Measurements from ENCODE around the gene DIMT1. TPM values are rescaled to one million over a fixed set of nuclear protein-coding genes. Genes with fewer than 3 reads are reported as not detected.

DIMT1 gene
- polyA plus RNA-seq, 1 donor (not counting 4 experiments of a cell fraction or from before 2014, with no cell fraction given) = 49.9 TPM

GRCh38 chr5:62373382-62373781 is 30.3 kb downstream of the DIMT1 start:
- Histone ChIP-seq H2AFZ (ENCODE audit: control insufficient read depth, low read length) (no peak overlapping the region), H3K9me1 (ENCODE audit: control insufficient read depth, extremely low read depth, insufficient read depth, low read length) (no peaks in the 10 kb centered on the region), H4K20me1 (ENCODE audit: control insufficient read depth, extremely low read depth, insufficient read depth, low read length) (no peaks in the 10 kb centered on the region), H3K9ac (ENCODE audit: control insufficient read depth, extremely low read depth, insufficient read depth, low read length) (no peak overlapping the region), H3K36me3 (ENCODE audit: control insufficient read depth in 2 of 2, extremely low read depth in 1 of 2, insufficient read depth in 2 of 2, low read length in 2 of 2) (peaks cover 0 to 11% of the 10 kb centered on the region in 2 experiments), H3K4me2 (ENCODE audit: control insufficient read depth, extremely low read depth, insufficient read depth, low read depth, low read length) (no peak overlapping the region), H3K9me3 (ENCODE audit: control insufficient read depth, low read depth, low read length) (no peaks in the 10 kb centered on the region), H3K27ac (ENCODE audit: control insufficient read depth, insufficient read depth, low read length) (no peak overlapping the region), H3K79me2 (ENCODE audit: control insufficient read depth, insufficient read depth, low read length) (no peaks in the 10 kb centered on the region), H3K27me3 (ENCODE audit: control insufficient read depth, extremely low read depth, insufficient read depth, low read length) (no peaks in the 10 kb centered on the region), H3K4me1 (ENCODE audit: control insufficient read depth, extremely low read depth, insufficient read depth, low read length) (peaks cover 9% of the 10 kb centered on the region), H3K4me3 (ENCODE audit: control insufficient read depth in 2 of 3, extremely low read depth in 1 of 3, insufficient read depth in 2 of 3, low read depth in 1 of 3, low read length in 3 of 3) (no peak overlapping the region)
- DNase-seq (ENCODE audit: low read depth, low spot score) (no peak), FAIRE-seq (no peak)
- dilution Hi-C loops (cut with MboI; ENCODE audit: extremely low pct_ligation_motif_present, low sequenced_read_pairs) = no loop called here
- TF ChIP-seq CTCF (optimal IDR thresholded peaks at IDR 0.05 in 1 of 3, IDR thresholded peaks at IDR 0.05 in 1 of 3, conservative IDR thresholded peaks at IDR 0.05 in 1 of 3; ENCODE audit: extremely low read depth in 1 of 3, insufficient read depth in 2 of 3, low read length in 3 of 3) (no peak), EZH2 (IDR thresholded peaks at IDR 0.05; ENCODE audit: low read length) (no peak)

GRCh38 chr5:62372600-62372999 is 31.1 kb downstream of the DIMT1 start:
- no peaks in the 10 kb centered on the region for H3K9me3 ChIP-seq (ENCODE audit: control insufficient read depth, low read depth, low read length)
- DNase-seq (ENCODE audit: low read depth, low spot score) = no peak
- TF ChIP-seq EZH2 (IDR thresholded peaks at IDR 0.05; ENCODE audit: low read length) = no peak
- no peak for TF ChIP-seq CTCF (optimal IDR thresholded peaks at IDR 0.05 in 1 of 3, IDR thresholded peaks at IDR 0.05 in 1 of 3, conservative IDR thresholded peaks at IDR 0.05 in 1 of 3; ENCODE audit: extremely low read depth in 1 of 3, insufficient read depth in 2 of 3, low read length in 3 of 3)
- peaks cover 0 to 7% of the 10 kb centered on the region in 2 experiments for H3K36me3 ChIP-seq (ENCODE audit: control insufficient read depth in 2 of 2, extremely low read depth in 1 of 2, insufficient read depth in 2 of 2, low read length in 2 of 2)
- H3K9ac ChIP-seq (ENCODE audit: control insufficient read depth, extremely low read depth, insufficient read depth, low read length) = no peak overlapping the region
- H3K27me3 ChIP-seq (ENCODE audit: control insufficient read depth, extremely low read depth, insufficient read depth, low read length) = no peaks in the 10 kb centered on the region
- H3K4me2 ChIP-seq (ENCODE audit: control insufficient read depth, extremely low read depth, insufficient read depth, low read depth, low read length) = no peak overlapping the region
- no peaks in the 10 kb centered on the region for H3K9me1 ChIP-seq (ENCODE audit: control insufficient read depth, extremely low read depth, insufficient read depth, low read length)
- H3K27ac ChIP-seq (ENCODE audit: control insufficient read depth, insufficient read depth, low read length) = no peak overlapping the region
- dilution Hi-C loops (cut with MboI; ENCODE audit: extremely low pct_ligation_motif_present, low sequenced_read_pairs) = no loop called here
- no peak overlapping the region for H2AFZ ChIP-seq (ENCODE audit: control insufficient read depth, low read length)
- no peak for FAIRE-seq
- H3K4me3 ChIP-seq (ENCODE audit: control insufficient read depth in 2 of 3, extremely low read depth in 1 of 3, insufficient read depth in 2 of 3, low read depth in 1 of 3, low read length in 3 of 3) = no peak overlapping the region
- H3K4me1 ChIP-seq (ENCODE audit: control insufficient read depth, extremely low read depth, insufficient read depth, low read length) = peaks cover 9% of the 10 kb centered on the region
- H3K79me2 ChIP-seq (ENCODE audit: control insufficient read depth, insufficient read depth, low read length) = no peaks in the 10 kb centered on the region
- no peaks in the 10 kb centered on the region for H4K20me1 ChIP-seq (ENCODE audit: control insufficient read depth, extremely low read depth, insufficient read depth, low read length)

All from keratinocyte (primary cell).